DMS53 treated with DMSO at 0.1 percent for 48 hours (cell line): ENCODE results near the gene MTUS2.

Experiments
- DNase-seq: peaks from one replicate; lab custom pipeline; 2025; ENCODE audit not compliant: unreplicated experiment; lab: John Stamatoyannopoulos, UW

Gene MTUS2

DNA sequence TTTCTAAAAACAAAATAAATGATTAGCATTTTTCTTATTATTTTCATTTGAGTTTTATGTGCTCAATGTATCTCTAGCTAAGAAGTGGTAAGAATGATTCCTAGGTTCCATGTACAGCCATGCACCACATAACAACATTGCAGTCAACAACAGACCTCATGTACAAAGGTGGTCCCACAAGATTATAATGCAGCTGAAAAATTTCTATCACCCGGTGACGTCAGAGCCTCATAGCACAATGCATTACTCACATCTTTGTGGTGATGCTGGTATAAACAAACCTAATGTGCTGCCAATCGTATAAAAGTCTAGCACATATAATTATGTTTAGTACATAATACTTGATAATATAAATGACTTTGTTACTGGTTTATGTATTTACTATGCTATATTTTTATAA lies 654.9 kb downstream of the MTUS2 start:
- no peak for DNase-seq

DNA sequence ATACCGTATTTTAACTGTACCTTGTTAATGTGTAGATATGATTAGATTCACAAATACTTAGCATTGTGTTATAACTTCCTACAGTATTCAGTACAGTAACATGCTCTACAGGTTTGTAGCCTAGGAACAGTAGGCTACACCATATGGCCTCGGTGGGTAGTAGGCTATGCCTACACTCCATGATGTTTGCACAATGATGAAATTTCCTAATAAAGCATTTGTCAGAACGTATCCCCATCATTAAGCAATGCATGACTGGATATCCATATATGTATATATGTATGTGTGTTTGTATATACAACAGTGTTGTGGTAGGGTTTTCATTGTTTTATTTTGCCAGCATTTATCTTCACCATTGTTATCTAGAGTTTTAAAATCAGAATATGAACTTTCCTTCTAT lies 655.9 kb downstream of the MTUS2 start:
- DNase-seq: no peak

DNA sequence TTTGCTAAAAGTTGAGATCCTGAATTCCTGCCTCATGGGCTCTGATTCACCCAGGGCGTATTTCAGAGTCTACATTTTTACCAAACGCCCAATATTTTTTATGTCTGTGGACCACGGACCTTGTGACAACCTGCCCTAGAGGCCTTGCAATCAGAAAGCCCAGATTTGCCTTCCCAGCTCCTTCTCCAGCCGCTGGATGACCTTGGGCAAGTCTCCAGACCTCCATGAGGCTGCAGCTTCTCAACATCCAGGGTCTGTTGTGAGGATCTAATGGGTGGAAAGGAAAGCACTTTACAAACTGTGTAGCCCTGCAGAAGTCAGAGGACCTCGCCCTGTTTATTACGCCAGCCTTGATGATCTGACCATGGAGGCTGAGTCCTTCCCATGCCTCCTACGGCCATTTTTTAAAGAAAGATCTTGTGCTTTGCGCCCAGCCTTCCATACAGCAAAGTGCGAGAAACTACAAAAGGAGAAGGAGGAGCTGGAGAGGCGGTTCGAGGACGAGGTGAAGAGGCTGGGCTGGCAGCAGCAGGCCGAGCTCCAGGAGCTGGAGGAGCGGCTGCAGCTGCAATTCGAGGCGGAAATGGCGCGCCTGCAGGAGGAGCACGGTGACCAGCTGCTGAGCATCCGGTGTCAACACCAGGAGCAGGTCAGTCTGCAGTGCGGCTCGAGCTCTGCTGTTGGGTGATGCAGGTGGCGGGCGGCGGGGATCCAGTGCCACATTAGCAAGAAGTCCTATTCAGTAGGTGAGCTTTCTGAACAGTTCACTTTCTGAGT lies 659.8 kb downstream of the MTUS2 start:
- DNase-seq: peak; percentile 85

DNA sequence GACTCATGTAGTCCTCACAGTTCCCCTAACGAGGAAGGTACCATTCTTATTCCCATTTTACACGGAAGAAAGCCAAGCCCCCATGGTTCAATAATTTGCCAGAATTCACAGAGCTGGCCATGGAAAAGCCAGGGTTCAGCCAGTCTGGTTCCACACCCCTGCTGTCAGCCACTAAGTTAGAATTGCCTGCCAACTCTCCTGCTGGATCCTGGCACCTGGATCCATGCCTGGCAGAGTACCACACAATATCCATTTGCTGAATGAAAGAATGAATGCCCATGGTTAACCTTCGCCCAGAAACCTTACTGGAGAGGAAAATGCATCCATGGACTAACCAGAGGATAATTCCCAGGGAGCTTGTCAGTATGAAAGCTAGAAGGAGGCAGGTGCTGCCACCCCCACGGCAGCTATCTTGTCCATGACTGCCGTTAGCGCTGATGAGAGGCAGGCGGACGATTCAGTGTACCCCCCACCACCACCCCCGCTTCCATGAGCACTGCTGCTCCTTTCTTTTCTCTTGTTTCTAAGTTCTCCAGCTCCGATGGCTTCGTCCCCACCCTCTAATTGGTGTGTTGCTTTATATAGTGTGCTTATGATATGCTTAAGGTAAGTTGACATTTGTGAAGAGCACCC lies 660.9 kb downstream of the MTUS2 start:
- DNase-seq: no peak

DNA sequence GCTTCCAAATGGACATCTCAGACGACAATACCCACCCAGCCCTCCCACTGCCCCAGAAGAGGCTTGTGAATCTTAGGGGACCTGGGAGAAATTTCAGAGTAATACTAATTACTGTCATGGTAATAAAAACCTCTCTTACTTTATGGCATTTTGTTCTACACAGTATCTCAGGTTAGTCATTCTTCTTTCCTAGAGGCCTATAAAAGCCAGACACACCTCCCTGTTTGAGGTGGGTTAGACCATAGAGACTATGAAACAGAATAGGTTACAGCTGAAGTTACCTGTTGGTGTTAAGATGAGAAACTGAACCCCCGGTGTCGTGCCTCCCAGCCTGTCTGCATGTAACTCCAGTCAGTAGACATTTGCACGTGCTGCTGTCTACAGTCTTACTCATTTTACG lies 661.5 kb downstream of the MTUS2 start:
- DNase-seq: no peak

DNA sequence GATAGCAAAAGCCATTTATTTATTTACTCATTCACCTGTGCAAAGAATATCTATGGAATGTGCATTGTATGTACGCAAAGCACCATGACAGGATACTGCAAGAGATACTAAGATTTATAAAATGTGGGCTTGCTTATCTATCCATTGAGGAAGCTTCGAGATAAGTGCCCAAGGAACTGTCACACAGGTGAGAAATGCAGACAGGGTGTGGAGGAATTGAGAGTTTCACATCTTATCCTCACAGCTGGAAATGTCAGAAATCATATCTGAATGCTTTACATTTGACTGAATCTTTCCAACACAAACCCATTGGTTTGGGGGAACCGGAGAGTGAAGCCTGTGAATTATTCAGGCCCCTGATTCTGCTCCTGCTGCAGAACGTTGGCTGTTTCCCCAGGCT lies 662.4 kb downstream of the MTUS2 start:
- no peak for DNase-seq

DNA sequence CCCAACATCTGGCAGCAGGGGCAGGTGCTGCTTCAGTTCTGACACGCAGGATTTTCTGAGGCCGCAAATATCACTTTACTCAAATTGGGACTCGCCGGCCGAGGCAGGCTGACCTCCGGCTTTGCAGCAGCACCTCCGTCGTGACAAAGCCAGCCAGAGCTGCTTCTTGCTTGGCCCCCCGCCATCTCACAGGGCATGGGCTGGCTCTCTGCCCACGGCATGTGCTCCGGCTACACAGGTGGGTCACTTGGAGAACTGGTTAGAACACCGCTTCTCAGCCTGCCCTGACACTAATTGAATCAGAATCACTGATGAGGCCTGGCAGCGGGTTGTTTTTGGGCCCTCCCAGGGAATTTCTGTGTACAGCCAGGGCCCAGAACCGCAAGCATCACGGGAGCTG lies 663.1 kb downstream of the MTUS2 start:
- DNase-seq: no peak

DNA sequence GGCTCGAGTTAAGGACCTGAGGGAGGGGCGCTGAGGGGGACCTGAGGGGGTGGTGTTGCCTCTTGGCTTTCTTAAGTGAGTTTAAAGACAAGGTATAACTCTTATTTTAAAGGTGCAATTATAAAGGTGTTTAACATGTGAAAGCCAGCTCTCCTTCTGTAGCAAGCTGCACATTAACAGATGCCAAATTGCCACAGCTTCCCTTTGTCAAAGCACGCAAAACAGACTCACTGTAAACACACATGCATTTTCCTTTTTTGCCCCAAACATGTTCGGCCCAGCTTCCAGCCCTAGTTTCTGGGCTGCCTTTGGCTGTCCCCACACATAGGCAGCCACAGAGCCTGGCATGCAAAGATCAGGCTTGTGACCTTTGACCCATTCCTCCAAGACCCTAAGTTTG lies 663.5 kb downstream of the MTUS2 start:
- DNase-seq: no peak

DNA sequence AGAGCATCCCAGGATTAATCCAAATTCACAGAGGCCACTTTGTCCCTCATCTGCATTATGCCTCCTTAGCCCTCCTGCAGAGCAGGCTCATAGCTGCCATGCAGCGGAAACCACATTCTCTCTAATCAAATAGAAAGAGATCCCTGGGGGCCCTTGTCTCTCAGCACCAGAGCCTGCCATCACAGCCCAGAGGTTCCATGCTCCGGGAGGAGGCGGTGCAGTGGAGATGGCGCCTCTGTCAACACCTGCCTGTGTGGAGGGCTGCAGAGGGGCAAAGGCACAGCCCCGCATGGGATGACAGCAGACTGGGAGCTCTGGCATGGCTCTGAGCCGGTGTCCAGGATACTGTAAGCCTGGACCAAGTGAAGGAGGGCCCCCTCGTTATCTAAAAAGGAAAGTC lies 664.1 kb downstream of the MTUS2 start:
- DNase-seq: no peak

DNA sequence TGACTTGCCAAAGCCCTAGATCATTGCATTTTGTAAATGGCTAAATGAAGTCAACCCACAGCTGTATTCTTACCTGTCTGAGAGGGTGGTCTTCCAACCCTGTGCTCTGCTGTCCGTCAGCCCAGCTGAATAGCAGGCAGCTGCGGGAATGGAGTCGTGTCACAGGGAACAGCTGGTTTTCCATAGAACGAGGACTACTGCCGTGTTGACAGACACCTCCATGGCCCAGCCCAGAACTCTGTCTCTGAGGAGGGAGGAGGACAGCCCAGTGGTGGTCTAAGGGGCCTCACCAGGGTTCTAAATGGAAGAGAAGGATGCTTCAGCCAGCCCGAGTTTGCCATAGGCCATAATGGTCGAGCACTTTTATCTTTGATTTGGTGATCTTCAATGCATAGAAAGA lies 664.7 kb downstream of the MTUS2 start:
- no peak for DNase-seq

DNA sequence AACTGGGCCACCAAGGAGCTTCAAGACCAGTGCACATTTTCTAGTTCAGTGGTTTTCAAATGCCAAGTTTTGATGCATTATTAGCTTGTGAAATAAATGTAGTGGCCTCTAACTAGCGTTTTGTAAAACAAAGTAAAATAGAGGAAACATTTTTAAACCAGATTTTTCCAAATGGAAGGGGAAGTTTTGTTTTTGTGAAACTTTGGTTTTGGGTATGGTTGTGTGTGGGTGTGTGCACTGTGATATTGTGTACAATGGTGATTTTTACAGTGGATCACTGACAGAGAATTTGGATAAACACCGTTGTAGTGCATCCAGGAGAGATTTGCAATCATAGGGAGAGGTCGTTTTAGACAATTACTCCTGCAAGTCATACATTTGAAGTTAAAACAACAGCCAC lies 666.4 kb downstream of the MTUS2 start:
- DNase-seq: no peak

DNA sequence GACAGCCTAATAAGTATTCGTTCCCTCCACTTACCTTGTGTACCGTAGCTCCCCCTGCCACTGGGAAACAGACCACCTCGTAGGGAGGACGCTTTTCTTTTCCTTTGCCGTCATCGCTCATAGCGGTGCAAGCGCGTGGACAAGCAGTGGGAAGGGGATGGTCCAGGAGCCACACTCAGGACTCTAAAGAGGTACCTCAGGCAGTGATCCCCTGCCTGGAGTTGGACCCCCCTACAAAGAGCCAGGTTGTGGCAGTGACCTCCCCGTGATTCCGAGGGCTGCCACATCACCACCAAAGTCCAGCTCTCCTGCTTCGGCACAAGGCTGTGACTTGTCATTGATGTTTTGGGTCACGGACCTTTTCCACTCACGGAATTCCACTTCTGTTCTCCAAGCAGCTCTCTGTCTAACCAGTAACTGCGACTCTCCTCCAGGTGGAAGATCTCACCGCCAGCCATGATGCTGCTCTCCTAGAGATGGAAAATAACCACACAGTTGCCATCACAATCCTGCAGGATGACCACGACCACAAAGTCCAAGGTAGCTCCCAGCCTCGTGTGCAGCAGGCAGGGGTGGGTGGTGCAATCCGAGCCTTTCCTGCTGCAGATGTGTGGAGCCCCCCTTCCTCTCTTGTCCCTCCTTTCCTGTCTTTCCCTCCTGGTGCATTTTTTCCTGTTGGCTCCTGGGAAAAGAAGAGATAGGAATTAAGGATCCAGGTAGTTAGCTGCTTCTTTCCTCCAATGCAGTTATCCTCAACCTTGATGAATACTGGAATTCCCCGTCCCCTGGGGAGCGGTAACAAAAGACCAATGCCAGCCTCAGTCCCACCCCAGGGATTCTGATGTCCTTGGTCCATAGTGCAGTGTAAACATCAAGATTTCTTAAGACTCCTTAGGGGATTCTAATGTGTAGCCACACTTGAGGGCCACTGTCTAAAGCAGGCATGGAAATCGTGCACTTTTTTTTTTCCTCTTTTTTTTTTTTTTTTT lies 667.6 kb downstream of the MTUS2 start:
- DNase-seq: no peak

DNA sequence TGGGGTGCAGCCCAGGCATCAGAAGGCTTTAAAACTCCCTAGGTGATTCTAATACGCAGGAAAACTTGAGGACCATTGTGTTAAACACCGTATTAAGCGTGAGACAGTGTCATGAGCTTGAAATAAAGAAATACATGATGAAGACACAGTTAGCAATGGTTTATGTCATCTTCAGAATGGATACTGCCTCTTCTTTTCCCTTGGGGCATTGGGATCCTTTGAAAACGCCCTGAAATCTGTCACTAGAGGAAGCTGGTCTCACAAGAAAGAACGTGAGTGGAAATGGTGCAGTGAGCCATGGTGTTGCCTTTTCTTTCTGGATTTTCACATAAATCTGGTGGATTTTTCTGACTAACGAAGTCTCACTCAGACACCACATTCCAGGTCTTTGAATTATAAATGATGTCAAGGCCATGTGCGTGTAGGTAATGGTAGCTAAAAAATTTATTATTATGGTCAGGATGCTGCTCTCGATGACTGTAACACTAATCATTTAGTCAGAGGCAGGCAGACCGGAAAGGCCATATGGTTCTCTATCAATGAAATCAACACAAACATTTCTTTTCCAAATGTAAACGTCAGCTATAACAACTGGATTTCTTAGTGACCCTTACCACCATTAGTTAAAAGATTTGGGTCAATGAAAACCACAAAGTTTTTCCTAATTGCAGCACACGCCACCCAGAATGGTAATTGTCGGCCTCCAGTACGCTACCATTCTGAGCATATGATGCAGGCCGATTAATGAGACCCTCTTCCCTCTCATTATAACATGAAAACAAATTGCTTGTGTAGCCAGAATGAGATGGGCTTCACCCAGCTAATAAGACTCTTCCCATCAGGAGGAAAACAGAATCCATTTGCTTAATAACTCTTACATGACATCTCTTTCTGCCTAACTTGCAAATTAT lies 669.8 kb downstream of the MTUS2 start:
- DNase-seq: no peak

DNA sequence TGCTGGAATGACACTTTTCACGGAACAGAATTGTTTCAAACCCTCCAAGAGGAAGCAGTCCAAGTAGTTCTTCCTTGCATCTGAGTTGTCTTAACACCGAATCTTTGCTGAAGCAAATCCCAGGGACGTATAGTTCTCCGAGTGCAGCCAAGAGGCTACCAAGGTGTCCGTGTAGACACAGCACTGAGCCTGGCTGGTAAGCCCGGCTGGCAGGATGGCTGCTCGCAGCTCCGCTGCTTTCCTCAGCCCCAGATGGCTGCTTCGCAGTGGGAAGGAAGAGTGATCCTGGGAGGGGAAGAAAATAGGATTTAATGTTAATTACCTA lies 670.4 kb downstream of the MTUS2 start:
- no peak for DNase-seq

DNA sequence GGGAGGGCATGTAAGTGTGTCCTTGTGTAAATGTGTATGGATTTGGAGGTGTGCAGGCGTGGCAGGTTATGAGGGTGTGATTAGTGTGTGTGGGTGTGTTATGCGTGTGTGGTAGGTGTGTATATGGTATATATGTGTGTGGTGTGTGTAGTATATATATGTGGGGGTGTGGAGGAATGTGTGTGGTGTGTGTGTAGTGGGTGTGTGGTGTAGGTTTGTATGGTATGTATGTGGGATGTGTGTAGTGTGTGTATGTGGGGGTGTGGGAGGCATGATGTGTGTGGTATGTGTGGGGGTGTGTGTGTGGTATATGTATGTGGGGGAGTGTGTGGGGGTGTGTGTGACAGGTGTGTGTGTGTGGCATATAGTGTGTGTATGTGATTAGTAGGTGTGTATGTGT lies 671.1 kb downstream of the MTUS2 start:
- DNase-seq: no peak

DNA sequence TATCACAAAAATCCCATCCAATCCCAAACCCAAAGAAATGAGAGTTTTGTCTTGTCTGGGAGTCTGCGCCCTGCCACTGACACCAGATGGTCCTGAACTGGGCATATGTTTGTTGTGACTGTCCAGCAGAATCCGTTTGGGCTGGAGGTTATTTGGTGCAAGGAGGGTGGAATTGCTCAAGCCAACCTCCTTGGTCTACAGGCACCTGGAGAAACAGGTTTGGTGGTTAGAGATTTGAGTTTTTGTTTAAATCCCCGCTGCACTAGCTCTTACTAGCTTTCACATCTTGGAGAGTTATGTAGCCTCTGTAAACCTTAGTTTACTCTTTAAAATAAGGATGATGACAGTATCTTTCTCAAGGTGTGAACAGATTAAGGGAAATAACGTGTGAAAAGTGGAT lies 673.7 kb downstream of the MTUS2 start:
- DNase-seq: no peak

DNA sequence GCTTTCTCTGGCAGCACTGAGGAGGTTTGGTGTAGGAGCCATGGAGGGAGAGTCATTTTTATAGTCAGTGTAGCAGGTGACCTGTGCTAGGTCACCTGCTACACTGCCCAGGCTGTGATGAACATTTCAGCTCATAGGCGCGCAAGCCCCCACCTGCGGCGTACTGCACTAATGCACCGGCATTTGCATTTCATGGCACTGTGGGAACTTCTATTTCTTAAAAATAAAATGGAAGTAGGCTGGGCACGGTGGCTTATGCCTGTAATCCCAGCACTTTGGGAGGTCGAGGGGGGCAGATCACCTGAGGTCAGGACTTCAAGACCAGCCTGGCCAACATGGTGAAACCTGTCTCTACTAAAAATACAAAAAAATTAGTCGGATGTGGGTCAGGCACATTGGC lies 674.4 kb downstream of the MTUS2 start:
- DNase-seq: no peak

DNA sequence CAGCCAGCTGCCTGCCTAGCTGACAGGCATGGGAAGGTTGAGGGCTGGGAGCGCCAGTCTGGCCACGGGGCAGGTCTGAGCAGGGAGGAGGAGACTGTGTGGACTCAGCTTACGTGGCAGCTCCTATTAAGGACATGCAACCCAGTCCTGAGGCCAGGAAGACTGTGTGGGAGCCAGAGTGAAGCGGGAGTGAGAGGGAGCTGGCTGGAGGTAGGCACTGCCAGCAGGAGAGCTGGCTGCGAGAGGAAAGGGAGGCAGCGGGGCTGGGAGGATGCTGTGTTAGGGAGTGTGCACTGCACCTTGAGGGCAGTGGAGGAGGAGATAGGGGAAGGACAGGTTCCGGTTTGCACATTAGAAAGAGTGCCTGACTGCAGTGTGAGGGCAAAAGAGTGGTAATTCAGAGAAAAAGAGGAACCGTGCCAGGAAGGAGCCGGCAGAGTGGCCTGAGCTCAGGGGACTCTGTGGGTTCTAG lies 676.1 kb downstream of the MTUS2 start:
- DNase-seq: no peak

DNA sequence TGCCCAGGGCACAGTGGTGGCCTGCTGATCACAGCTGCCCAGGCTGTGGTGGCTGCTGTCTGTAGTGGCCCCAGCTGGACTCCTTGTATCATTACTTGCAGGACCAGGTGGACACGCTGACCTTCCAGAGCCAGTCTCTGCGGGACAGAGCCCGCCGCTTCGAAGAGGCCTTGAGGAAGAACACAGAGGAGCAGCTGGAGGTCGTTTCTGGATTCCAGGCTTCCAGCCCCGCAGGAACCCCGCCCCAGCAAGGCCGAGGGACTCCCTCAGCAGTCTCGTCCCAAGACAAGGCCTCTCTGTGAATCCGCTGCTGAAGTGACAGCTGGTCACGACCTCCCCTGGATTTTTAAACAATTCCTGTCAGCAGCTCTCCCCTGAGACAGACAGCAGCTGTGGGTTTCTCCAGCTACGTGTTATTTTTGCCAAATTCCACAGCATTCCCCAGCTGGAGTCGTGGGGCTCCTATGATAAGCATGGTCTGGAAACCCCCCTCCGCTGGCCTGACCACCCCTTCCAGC lies 677.1 kb downstream of the MTUS2 start:
- DNase-seq: no peak

DNA sequence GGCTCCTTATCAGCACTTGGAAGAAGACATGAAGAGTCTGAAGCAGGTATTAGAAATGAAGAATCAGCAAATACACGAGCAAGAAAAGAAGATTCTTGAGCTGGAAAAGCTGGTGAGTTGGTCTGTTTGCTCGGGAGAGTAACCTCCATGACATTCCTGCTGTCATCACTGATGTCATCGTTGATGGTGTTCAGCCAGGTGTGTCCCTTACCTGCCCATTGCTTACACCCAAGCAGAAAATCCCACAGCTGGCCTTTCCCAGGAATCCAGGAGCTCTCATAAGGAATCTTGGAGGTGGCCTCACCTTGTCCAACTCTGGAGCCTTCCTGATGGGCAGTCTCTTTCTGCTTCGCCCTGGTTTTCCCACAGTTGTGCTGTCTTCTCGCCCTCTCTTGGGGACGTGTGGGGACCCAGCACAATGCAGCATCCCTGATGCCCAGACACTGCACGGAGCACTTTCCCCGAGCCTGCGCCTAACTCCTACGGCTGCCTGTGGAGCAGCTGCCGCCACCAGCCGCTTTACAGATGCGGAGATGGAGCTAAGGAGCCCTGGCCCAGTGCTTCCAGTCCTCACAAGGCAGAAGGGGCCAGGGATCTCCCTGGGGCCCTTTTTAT lies 678.4 kb downstream of the MTUS2 start:
- peak; percentile 9 for DNase-seq
